ENCODE measurements around the gene CDYL2.
A peak's percentile ranks its signal among the peaks of the same experiment; 100 is the strongest.

CDYL2 gene

GRCh38 chr16:80622007-80622406 is 182.4 kb downstream of the CDYL2 start:
- peak; percentile 4 for DNase-seq (ENCODE audit: extremely low spot score)
- POLR2A ChIA-PET, result no interaction called here
- CTCF ChIA-PET, result interaction anchor here (2.2 kb wide), 1 partner anchor 9 kb away, joined by 10 read pairs; no protein-coding TSS in a partner anchor
- TF ChIP-seq CTCF (IDR thresholded peaks at IDR 0.05; ENCODE audit: control extremely low read depth, extremely low read depth, low read depth, missing control alignments), result no peak

- POLR2A ChIA-PET, result no interaction called here
- TF ChIP-seq CTCF (IDR thresholded peaks at IDR 0.05; ENCODE audit: control extremely low read depth, extremely low read depth, low read depth, missing control alignments), result no peak
- DNase-seq (ENCODE audit: extremely low spot score), result no peak
- CTCF ChIA-PET, result interaction anchor here (2.3 kb wide), 1 partner anchor 12 kb away, joined by 11 read pairs; no protein-coding TSS in a partner anchor
Observed at GRCh38 chr16:80620736-80621605, 183.4 kb downstream of the CDYL2 start.

GRCh38 chr16:80619824-80620223 is 184.6 kb downstream of the CDYL2 start:
- no peak for DNase-seq (ENCODE audit: extremely low spot score)
- no peak for TF ChIP-seq CTCF (IDR thresholded peaks at IDR 0.05; ENCODE audit: control extremely low read depth, extremely low read depth, low read depth, missing control alignments)
- POLR2A ChIA-PET, result no interaction called here
- CTCF ChIA-PET, result interaction anchor here (1.4 to 2.3 kb wide), 2 partner anchors 11 to 206 kb away, joined by 3 to 11 read pairs; no protein-coding TSS in a partner anchor

GRCh38 chr16:80618862-80619648 is 185.3 kb downstream of the CDYL2 start:
- DNase-seq (ENCODE audit: extremely low spot score), result no peak
- CTCF ChIA-PET, result interaction anchor here (1.4 to 2.3 kb wide), 2 partner anchors 10 to 206 kb away, joined by 3 to 11 read pairs; no protein-coding TSS in a partner anchor
- TF ChIP-seq CTCF (IDR thresholded peaks at IDR 0.05; ENCODE audit: control extremely low read depth, extremely low read depth, low read depth, missing control alignments), result no peak
- POLR2A ChIA-PET, result no interaction called here

GRCh38 chr16:80616362-80616761 is 188.0 kb downstream of the CDYL2 start:
- POLR2A ChIA-PET, result no interaction called here
- TF ChIP-seq CTCF (IDR thresholded peaks at IDR 0.05; ENCODE audit: control extremely low read depth, extremely low read depth, low read depth, missing control alignments), result no peak
- CTCF ChIA-PET, result interaction anchor here (1.6 to 2.3 kb wide), 2 partner anchors 36 to 209 kb away, joined by 4 to 6 read pairs; no protein-coding TSS in a partner anchor
- DNase-seq (ENCODE audit: extremely low spot score), result no peak

GRCh38 chr16:80615735-80616134 is 188.7 kb downstream of the CDYL2 start:
- TF ChIP-seq CTCF (IDR thresholded peaks at IDR 0.05; ENCODE audit: control extremely low read depth, extremely low read depth, low read depth, missing control alignments), result no peak
- no peak for DNase-seq (ENCODE audit: extremely low spot score)
- ChIA-PET CTCF (interaction anchor here (1.2 to 2.3 kb wide), 3 partner anchors 36 to 210 kb away, joined by 3 to 6 read pairs (median 4); no protein-coding TSS in a partner anchor), POLR2A (no interaction called here)
